Activated effector memory CD4-positive, alpha-beta T cell treated with anti-CD3 and anti-CD28 coated beads, Interleukin-2, amount 50 U/mL, for 16 hours (primary cell): ENCODE measurements around the gene VASN.
A peak's percentile ranks its signal among the peaks of the same experiment; 100 is the strongest.
"Not testable (repeated sequence)": the region's sequence is repeated elsewhere in the genome, so short reads cannot be mapped to it uniquely, and the experiment has no call there.

ENCODE experiments used
- DNase-seq: peaks from one replicate; pipeline ENCODE4 v3.0.0-alpha.2; 2020

Gene VASN

DNA sequence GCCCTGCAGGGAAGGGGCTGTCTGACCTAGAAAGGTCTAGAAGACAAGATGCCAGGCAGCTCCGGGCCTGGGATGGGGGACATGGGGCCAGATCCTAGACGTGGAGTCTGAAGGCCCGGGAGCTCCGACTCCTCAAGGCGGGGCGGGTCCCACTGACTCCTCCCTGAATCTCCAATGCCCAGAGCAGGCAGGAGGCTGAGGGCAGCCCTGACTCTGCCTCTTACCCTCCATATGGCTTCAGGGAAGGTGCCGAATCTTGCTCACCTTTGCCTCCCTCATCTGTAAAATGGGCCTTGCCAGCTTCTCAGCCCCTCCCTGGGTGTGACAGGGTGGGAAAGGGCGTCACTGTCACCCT lies 14.8 kb downstream of the VASN start:
- DNase-seq: no peak

DNA sequence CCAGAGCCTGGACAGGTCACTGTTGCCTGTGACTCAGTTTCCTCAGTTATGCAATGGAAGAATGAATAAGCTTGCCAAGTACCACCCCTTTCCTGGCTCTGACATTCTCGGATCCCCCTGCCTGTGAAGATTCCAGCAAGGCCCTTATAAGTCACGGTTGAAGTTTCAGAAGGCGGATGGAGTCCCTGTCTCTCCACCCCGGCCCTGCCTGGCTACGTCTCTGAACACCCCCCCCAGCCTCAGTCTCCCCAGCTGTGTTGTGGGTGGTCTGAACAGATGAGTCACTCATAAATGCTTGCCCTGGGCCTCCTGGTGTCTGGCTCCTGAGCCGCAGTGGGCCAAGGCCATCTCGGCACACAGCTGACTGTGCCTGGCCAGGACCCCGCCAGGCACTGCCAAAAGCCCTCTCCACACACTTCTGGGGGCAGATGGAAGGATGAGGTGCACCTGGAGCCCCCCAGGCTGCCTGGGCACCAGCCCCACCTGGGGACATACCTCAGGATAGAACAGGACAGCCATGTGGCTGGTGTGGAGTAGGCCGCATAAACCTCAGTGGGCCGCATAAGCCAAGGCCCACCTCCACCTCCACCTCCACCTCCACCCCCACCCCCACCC lies 15.4 kb downstream of the VASN start:
- no peak for DNase-seq

GRCh38 chr16:4387781-4388180 lies 16.1 kb downstream of the VASN start:
- no peak for DNase-seq

- no peak for DNase-seq
Measured at GRCh38 chr16:4388271-4389021, 16.8 kb downstream of the VASN start.

DNA sequence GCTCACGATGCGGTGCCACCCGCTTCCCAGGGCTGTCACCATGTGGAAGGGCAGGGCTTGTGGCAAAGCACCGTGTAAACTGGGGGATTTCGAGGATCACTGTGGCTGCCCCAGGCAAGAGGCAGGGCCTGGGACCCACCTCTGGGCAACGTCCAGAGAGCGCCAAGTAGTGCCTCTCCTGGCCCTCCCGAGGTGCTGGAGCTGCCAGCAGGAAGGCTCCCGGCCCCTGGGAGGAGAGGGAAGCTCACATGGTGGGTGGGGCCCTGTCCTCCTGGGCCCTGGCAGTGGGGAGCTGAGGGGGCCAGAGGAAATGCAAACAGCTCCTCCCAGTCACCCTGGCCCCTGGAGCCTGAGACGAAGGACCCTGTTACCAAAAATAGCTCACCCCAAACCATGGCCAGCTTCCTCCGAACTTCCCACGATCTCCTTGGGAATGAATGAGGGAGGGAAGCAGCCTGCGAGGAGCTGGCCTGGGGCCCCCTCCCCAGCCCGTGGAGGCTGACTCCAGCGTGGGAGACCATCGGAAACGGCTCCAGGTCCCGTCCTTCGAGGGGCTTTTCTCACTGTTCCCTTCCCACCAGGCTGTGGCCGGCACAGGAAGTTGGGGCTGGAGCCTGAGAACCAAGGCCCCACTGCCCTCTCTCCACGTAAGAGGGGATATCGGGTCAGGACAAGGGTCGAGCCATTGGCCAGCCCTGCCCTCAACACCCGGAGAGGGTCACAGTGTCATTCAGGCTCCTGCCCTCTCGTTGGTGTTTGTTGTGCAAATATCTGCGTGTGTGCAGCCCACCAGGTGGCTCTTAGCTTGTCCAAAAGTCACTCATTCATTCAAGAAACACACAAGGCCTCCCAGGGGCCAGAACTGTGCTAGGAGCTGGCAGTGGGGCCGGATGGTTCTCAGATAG lies 17.7 kb downstream of the VASN start:
- DNase-seq: no peak

GRCh38 chr16:4390266-4391260 lies 18.9 kb downstream of the VASN start:
- no peak for DNase-seq

DNA sequence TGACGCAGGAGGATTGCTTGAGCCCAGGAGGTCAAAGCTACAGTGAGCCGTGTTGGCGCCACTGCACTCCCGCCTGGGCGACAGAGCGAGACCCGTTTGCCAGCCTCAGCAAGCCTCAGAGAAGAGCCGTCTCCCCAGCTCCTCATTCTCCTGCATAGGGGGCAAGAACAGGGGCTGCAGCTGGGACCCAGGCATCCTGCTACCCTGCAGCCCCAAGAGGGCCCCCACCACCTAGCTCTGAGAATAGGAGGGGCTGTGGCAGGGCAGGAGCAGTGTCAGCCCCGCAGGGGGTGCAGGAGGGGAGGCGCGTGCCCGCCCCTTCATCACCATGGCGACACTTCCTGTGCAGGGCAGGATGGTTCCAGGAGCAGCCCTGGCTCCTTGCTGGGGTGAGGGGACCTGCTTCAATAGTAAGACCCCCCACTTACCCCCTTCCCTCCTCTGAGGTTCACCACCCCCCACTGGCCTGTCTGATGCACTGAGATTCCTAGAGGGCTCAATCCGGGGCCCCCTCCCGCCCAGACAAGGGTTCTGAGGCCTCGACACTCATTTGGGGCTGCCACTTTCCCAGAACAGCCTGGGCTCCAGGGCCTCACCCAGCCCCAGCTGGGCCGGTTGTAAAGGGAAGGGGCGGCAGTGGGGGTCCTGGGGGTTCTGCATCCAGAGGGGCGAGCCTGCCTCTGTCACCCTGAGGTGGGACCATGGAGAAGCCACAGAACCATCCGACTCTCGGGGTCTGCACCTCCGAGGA lies 20.2 kb downstream of the VASN start:
- DNase-seq: no peak

GRCh38 chr16:4392382-4393239 lies 21.0 kb downstream of the VASN start:
- no peak for DNase-seq

GRCh38 chr16:4393240-4393600 lies 21.6 kb downstream of the VASN start:
- DNase-seq: no peak

- DNase-seq: not testable (repeated sequence)
Measured at GRCh38 chr16:4393850-4394249, 22.2 kb downstream of the VASN start.

GRCh38 chr16:4395055-4395726 lies 23.5 kb downstream of the VASN start:
- no peak for DNase-seq

DNA sequence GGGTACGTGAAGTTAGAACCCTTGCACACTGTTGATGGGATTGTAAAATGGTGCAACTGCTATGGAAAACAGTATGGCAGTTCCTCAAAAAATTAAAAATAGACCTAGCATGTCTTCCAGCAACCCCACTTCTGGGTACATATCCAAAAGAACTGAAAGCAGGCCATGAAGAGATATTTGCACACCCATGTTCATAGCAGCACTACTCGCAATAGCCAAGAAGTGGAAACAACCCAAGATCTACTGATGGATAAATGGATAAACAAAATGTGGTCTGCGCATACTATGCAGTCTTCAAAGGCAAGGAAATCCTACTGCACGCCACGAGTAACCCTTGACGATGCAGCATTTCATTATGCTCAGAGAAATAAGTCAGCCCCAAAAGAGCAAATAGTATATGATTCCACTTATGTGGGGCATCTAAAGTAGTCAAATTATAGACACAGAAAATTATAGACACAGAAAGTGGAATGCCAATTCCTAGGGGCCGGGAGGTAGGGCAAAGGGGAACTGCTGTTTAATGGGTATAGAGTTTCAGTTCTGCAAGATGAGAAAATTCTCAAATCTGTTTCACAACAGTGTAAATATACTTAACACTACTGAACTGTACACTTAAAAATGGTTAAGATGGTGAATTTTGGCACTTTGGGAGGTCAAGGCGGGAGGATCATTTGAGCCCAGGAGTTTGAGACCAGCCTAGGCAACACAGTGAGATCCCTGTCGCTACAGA lies 27.5 kb downstream of the VASN start:
- DNase-seq: no peak

DNA sequence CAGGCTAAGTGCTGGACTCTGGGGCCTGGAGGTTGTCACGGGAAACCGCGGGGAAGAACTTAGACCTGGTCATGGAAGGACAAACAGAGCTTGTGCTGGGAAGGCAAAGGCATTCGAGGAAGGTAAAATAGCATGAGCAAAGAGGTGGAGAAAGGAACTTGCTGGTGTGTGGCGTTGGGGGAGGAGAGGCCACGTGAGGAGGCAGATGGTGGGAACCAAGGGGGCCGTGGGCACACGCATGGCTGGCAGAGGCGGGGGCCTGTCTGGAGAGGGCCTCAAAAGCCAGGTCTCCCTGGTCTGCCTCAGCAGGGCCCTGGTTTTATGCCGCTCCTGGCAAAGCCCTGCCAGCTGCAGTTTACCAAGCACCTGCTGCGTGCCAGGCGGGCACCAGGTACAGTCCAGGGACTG lies 29.4 kb downstream of the VASN start:
- DNase-seq: no peak

GRCh38 chr16:4401510-4401909 lies 29.9 kb downstream of the VASN start:
- no peak for DNase-seq

DNA sequence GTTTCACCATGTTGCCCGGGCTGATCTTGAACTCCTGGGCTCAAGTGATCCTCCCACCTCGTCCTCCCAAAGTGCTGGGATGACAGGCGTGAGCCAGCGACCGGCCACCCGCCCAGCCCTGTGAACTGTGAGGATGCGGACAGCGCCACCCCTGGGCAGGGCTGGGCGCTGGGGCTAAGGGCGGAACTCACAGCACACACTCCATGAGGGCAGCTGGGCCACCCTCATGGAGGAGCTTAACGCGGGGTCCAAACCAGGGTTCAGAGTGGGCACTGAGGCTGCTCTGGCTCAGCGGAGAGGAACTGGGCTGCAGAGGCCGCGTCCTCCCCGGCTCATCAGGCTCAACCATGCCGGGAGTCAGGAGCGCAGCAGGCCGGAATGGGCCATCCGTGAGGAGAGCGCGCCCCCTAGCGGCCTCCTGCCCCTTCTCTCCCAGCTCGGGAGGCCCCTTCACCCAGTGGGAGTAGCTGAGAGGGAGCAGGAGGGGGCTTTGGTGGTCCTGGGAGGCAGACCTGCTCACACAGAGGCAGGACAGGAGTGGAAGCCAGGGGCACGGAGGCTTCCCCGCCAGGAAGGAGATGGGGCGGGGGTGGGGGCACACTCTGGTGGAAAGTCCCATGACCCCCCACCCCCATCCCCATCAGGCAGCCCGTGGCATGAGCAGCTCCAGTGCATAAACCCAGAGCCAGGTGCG lies 30.9 kb downstream of the VASN start:
- peak; percentile 88 for DNase-seq

DNA sequence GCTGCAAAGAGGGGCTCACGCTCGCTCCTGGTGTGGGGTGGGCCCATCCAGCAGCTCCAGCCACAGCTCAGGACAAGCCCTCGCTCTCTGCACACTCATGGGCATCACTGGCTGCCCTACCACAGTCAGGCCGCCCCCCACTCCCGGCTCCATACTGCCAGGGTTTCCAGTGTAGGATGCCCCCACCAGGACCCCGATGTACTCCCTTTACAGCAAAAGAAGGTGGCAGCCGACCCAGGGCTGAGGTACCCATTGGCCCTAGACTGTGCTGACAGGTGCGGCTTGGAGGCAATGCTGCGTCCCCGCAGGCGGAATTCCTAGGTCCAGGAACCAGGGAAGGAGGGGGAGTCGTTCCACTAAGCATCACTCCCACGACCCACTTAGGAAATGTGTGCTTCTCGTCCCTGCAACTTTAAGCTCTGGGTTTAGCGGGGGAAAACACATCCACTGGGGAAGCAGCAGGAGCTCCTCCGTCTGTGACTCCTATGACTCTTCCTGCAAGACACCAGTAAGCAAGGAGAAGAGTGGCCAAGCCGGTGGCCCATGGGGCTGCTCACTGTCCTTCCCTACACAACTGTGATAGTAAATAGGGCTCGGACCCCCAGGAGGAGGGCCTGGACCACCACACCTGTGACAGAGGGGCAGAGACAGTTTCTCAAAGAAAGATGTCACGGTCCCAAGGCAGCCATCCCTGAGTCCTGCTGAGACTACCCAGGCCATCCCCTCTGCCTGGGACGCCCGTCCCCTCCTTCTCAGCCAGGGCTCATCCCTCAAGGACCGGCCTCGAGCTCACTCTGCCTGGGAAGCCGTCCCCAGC lies 31.7 kb downstream of the VASN start:
- no peak for DNase-seq

DNA sequence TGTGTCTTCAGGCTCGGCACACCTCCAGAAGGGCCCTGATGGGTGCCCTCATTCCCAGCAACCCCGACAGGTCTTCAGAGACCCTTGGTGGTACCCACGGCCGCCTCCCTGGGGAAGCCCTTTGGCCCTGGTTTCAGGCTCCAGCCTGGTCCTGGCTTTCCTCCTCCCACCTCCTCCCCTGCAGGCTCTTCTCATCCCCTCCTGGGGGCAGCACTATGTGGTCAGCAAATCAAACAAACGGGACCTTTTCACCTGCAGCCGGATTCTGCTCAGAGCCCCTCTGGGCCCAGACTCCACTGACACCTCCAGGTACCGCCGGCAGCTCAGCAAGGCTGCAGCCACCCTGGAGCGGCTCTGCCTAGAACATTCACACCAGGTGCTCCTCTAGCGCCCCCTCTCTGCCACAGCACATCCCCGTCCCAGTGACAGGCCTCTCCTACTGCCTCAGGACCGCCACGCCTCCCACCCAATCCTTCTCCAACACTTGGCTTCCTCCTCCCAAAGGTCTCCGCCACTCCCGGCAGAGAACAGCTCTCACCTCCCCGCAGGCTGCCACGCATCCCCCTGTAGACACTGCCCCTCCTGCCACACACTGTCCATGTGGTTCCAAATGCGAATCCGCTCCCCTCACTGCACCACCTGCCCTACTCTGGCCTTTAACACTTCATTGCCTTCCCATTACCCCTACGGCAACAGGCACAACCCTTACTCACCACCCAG lies 32.8 kb downstream of the VASN start:
- DNase-seq: no peak
